Measurements from ENCODE around the gene PKD1L1.

Gene PKD1L1

DNA sequence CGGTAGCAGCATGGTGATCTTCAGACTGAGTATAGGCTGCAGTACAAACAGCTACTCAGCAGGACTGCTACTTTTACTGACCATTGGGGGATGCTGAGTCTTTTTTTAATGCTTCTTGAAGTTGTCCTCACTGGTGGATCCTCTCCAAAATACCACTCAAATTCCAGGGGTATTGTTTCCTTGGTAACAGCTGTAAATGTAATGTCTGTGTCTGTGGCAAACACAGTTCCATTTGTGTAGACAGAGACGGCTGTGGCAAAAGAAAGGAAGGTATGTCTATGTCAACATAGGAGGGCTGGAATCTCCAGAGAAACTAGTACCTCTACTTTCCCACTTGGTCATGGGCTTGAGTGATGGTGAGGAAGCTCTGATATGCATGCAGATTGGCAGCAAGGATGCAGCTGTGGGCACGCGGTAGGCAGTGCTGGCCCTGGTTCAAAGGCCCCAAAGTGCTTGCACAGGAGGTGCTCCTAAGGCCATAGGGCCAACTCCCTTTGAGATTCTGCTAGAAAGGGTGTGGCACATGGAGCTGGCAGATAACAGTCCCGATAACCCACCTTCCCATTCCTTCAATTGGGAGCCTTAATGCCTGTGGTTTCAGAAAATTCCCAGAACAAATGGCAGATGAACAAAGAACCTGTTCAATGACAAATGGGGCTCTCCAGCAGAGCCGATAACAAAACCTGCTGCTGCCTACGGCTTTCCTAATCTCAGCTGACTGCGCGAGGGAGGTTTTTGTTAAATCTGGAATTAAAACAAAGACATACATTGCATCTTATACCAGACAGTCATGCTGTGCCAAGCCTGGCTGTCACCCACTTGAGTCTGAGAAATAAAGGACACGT is 43.0 kb downstream of the PKD1L1 start:
- DNase-seq (ENCODE audit: low read depth in 2 of 2): no peak

- no peak for DNase-seq (ENCODE audit: low read depth in 2 of 2)
Measured at GRCh38 chr7:47902013-47902412, 46.3 kb downstream of the PKD1L1 start.

GRCh38 chr7:47901542-47901941 is 46.7 kb downstream of the PKD1L1 start:
- DNase-seq (ENCODE audit: low read depth in 2 of 2): no peak

- DNase-seq (ENCODE audit: low read depth in 2 of 2): no peak
Measured at GRCh38 chr7:47897831-47898230, 50.4 kb downstream of the PKD1L1 start.

DNA sequence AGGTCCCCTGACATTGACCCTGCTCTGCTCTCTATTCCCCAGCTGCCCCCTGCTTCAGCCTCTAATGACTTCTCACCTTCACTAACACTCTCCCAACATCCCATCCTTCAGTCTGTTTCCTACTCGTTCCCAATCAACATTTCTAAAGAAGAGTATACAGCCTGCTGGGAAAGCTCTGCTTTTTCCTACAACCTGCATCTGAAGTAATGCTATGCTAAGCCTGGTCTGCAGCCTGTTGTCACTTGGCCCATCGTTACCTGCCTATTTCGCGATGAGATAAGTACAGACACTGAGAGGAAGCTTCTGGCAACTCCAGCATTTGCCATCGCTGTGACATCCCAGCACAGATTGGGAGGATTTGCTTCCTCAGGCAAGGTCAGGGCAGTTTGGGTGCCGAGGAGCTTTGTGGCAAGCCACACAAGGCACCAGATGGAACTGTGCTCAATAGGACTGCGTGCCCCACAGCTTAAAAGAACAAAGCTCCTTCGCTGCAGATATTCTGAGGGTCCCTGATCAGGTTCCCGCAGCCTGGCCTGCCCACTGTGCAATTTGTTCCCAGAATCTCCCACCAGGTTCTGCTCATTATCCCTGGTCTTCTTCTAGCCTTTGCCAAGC is 51.4 kb downstream of the PKD1L1 start:
- DNase-seq (ENCODE audit: low read depth in 2 of 2): no peak

- no peak for DNase-seq (ENCODE audit: low read depth in 2 of 2)
Measured at GRCh38 chr7:47895026-47895425, 53.2 kb downstream of the PKD1L1 start.

DNA sequence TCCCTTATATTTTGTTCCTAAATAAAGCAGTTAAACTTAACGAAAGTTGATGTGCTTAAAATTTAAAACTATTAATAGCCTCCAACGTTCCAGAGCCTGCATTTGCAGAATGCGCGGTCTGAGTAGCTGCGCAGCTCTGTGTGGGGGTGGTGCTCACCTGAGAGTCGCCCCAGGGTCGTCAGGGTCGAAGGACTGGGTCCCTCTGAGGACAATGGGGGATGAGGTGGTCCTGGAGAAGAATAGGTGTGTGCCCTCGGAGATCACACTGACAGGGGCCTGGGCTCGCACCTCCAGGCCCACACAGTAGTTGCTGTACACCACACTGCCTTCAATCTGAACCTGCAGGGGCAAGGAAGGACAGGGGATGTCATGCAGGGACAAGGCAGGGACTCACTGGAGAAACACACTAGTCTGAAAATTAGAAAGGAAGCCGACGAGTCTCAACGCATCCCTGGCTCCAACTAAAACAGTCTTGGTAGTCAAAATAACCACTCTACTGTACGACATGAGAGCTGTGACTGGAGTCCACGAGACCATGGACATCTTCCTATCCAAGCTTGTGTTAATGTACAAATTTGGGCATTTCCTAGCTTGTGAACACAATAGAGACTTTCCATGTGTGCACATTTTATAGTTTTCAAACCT is 54.4 kb downstream of the PKD1L1 start:
- no peak for DNase-seq (ENCODE audit: low read depth in 2 of 2)

GRCh38 chr7:47893238-47893637 is 55.0 kb downstream of the PKD1L1 start:
- no peak for DNase-seq (ENCODE audit: low read depth in 2 of 2)

DNA sequence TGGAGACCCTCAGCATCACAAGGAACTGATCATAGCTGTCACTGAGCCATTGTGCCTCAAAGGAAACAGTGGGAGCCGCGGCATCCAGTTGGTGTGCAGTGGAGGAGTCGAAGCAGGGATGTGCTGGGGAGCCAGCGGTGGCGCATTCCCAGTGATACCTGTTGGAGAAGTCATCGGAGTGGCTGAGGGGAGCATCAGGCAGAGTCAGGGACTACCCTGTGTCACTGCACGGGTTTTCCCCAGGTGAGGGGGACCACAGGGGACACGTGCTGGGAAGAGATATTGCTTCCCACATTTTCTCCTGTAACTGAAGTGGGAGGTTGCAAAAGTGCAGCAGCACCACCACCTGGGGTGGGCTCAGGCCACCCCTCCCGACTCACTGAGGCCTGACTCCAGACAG is 57.7 kb downstream of the PKD1L1 start:
- no peak for DNase-seq (ENCODE audit: low read depth in 2 of 2)

- no peak for DNase-seq (ENCODE audit: low read depth in 2 of 2)
Measured at GRCh38 chr7:47890125-47890524, 58.1 kb downstream of the PKD1L1 start.

GRCh38 chr7:47889723-47890122 is 58.5 kb downstream of the PKD1L1 start:
- no peak for DNase-seq (ENCODE audit: low read depth in 2 of 2)

DNA sequence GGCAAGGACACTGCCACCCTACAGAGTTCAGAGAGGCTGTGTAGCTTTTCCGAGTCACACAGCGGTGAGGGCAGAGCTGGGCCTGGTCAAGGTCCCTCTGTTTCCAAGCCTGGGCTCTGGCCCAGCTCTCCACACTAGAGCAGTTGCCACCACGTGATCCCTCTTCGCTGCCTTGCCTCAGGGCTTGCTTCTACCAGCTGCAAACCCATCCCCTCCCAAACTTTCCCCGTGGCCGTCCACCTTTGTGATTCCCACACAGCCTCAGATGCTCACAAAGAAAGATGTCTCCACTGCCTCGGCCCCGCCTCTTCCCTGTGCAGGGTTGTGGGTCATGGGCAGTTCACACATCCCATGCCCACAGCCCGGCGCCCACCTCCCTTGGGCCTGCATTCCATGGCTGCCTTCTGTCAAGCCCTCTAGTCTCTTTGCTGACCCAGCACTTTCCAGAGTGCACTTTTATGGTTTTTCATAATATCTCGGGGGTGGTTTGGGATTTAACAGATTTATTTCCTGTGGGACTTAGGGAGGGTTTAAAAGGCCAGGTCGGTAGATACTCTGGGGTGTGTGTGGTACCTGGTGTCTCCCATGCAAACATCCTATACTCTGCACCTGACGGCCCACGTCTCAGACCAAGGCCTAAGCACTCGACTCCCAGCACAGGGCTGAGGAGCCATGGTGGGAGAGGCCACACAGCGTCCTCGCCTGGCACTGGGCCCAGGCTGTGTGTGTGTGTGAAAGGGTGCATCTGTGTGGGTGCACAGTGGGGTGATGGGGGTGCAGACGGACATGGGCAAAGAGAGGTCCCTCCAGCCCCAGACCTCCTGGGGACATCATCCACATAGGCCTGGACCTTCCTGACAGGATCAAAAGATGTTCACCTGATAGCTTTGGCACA is 59.6 kb downstream of the PKD1L1 start:
- DNase-seq (ENCODE audit: low read depth in 2 of 2): no peak

DNA sequence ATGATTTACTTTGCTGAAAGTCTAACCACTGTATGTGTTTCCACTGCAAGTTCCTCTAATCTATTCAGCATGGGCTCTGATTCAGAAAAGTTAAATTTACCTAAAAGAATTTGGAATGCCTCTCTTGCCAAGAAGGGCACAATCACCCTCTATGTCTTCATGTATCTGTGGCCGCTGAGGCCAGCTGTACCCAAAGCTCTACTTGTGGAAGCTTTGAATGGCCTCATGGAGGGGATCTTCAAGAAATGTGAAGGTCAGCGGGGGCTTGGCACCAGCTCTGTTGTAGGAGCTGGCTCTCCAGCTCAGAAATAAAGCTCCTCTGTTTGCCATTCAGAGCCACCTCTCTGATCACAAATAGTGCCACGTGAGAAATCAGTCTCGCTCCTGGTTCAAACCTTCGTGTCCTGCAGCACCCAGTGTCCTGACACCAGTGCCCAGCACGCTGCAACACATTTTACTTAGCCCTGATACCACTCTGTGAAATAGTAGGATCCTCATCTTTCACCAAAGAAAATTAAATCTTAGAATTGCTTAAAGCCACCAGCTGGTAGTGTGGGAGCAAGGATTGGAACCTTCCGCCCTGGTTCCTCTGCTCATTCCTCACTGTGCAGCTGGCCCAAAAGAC is 61.1 kb downstream of the PKD1L1 start:
- DNase-seq (ENCODE audit: low read depth in 2 of 2): no peak

- no peak for DNase-seq (ENCODE audit: low read depth in 2 of 2)
Measured at GRCh38 chr7:47885987-47886811, 62.1 kb downstream of the PKD1L1 start.

DNA sequence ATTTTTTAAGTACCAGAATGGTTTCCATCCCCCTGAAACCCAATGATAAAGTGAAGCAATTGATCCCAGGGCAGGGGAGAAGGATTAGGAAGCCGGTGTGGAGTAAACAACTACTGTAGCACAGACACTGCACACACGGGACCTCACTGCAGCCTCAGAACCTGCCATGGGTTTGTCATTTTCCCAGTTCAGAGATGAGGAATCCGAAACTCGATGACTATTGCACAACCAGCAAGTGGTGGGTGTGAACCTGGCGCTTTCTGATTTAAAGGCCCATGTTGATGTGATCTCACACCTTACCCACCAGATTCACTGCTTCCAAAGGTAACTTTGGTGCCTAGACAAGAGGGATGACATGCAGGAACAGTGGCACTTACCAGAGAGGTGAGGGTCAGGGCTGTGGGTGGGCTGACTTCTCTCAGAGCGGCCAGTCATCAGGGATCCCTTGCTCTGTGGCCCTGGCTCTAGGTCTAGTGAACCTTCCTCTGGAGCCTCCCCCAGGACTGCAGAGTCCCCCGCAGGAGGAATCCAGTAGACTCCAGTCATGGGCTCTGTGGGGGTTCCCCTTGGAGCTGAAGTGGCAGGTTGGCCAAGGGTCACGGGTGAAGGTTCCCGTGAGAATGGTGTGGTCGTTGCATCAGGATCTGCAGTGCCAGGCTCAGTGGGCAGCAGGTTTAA is 62.8 kb downstream of the PKD1L1 start:
- DNase-seq (ENCODE audit: low read depth in 2 of 2): no peak

GRCh38 chr7:47884675-47885074 is 63.6 kb downstream of the PKD1L1 start:
- DNase-seq (ENCODE audit: low read depth in 2 of 2): no peak

- no peak for DNase-seq (ENCODE audit: low read depth in 2 of 2)
Measured at GRCh38 chr7:47882635-47883034, 65.6 kb downstream of the PKD1L1 start.

GRCh38 chr7:47881256-47881655 is 67.0 kb downstream of the PKD1L1 start:
- DNase-seq (ENCODE audit: low read depth in 2 of 2): no peak

GRCh38 chr7:47878662-47879061 is 69.6 kb downstream of the PKD1L1 start:
- DNase-seq (ENCODE audit: low read depth in 2 of 2): no peak

GRCh38 chr7:47877336-47877735 is 70.9 kb downstream of the PKD1L1 start:
- no peak for DNase-seq (ENCODE audit: low read depth in 2 of 2)

All from stimulated activated CD8-positive, alpha-beta memory T cell treated with anti-CD3 and anti-CD28 coated beads, Interleukin-2, amount 100 ng/mL, for 1 hour (primary cell).